ENCODE data around the gene NFATC1.

- TF ChIP-seq CTCF (IDR thresholded peaks at IDR 0.05; ENCODE audit: borderline replicate concordance, extremely low read depth, low read length, poor library complexity, severe bottlenecking), result no peak
- no peak for TF ChIP-seq EZH2 (IDR thresholded peaks at IDR 0.05; ENCODE audit: borderline replicate concordance, low read depth, low read length, severe bottlenecking)
Measured at GRCh38 chr18:79495591-79496071, 99.9 kb downstream of the NFATC1 start.

Data from DND-41 (cell line).